Left ventricle myocardium superior (tissue), 1 donor: ENCODE data around the gene FAM89B. TPM values are rescaled to one million over a fixed set of nuclear protein-coding genes. Genes with fewer than 3 reads are reported as not detected.

Experiments used
- ATAC-seq: fragments of 200-7000 bp; cut with Tn5 transposase; one replicate; pipeline ENCODE4 v1.9.1; 2020; ENCODE audit warnings: mild to moderate bottlenecking, moderate library complexity
- DNase-seq: peaks from one replicate; pipeline ENCODE4 v3.0.0-alpha.2; 2020
- intact Hi-C: fragments of 100-400 bp; cut with micrococcal nuclease; formaldehyde crosslinking; loops from one replicate; pipeline ENCODE4 v1.11.0; 2022
- total RNA-seq: library from RNA; stranded (reverse); fragmentation: NEBNext Ultra II Directional; extraction: Animal tissue kit (Norgen Biotek cat#: 25700); gene quantifications from one replicate; pipeline ENCODE4 v1.2.1, GENCODE V29; 2021
- donor health status: DM: no; HTN: yes; CAD: no; lungs with severe emphysema.

The FAM89B gene
- total RNA-seq, 1 donor from 2014 or later: 39.3 TPM

DNA sequence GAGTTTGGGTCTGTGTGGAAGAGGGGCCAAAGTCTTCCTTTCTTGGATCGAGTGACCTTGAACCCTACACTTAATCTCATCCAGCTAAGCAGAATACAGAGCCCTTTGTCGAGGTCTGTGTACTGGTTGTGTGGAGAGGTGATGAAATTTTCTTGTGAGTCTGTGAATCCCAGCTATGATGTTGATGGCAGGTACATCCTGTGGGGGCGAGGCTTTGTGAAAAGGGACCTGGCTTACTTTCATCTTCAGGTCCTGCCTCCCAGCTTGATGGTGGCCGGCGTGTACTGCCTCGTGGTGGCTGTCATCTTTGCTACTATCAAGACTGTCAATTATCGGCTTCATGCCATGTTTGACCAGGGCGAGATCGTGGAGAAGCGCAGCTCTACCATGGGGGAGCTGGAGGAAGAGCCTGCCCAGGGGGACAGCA, 44.2 kb downstream of the FAM89B start:
- no peak for ATAC-seq
- intact Hi-C loops: no loop called here
- DNase-seq: no peak

DNA sequence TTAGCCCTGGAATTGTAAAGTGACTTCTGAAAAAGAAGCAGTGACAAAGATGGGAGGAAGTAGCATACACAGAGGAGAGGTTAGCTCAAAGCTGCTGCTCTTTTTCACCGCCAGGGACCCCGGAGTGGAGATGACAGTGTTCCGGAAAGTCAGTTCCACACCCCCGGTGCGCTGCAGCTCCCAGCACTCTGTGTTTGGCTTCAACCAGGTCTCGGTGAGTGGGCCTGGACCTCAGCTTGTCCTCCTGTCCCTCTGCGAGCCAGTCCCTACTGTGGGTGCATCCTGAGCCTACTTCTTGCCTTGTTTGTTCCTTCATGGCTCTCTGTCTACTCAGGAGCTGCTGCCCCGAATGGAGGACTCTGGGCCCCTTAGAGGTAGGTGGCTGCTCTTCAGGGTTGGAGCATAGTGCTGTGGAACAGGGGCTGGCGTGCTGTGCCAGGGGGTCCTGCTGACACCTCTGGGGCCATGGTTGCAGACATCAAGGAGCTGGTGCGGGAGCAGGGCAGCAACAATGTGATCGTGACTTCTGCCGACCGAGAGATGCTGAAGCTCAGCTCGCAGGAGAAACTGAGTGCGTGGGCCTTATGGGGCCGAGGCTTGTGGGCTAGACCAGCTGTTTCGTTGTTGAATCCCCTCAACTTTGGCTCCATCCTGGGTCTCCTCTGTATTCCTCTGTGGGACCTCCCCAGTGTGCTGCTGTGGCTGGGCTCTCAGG, 45.0 kb downstream of the FAM89B start:
- intact Hi-C loops: no loop called here
- no peak for DNase-seq
- no peak for ATAC-seq

DNA sequence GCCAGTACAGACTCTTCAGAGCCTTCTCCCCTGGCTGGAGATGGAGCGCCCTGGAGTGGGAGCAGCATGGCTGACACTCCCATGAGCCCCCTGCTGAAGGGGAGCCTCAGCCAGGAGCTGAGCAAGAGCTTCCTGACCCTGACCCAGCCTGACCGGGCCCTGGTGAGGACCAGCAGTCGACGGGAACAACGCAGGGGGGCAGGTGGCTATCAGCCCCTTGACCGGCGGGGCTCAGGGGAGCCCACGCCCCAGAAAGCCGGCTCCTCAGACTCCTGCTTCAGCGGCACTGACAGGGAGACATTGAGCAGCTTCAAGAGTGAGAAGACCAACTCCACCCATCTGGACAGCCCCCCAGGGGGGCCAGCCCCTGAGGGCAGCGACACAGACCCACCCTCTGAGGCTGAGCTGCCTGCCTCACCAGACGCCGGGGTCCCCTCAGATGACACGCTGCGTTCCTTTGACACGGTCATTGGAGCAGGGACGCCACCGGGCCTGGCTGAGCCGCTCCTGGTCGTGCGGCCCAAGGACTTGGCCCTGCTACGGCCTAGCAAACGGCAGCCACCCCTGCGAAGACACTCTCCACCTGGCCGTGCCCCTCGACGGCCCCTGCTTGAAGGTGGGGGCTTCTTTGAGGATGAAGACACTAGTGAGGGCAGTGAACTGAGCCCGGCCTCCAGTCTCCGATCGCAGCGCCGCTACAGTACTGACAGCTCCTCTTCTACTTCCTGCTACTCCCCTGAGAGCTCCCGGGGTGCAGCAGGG, 45.8 kb downstream of the FAM89B start:
- intact Hi-C loops: no loop called here
- DNase-seq: no peak
- no peak for ATAC-seq

DNA sequence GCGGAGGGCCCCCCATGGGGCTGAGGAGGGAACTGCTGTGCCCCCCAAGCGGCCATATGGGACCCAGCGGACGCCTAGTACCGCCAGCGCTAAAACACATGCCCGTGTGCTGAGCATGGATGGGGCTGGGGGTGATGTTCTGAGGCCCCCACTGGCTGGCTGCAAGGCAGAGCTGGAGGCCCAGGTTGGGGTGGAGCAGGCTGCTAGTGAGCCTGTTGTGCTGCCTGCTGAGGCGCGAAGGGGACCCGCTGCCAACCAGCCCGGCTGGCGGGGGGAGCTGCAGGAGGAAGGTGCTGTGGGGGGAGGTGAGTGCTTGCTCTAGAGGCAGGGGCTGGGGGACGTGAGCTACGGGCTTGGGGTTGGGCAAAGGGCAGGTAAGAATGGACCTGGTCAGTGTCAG, 46.4 kb downstream of the FAM89B start:
- ATAC-seq (no peak), DNase-seq (peak; percentile 21)
- intact Hi-C loops: no loop called here

DNA sequence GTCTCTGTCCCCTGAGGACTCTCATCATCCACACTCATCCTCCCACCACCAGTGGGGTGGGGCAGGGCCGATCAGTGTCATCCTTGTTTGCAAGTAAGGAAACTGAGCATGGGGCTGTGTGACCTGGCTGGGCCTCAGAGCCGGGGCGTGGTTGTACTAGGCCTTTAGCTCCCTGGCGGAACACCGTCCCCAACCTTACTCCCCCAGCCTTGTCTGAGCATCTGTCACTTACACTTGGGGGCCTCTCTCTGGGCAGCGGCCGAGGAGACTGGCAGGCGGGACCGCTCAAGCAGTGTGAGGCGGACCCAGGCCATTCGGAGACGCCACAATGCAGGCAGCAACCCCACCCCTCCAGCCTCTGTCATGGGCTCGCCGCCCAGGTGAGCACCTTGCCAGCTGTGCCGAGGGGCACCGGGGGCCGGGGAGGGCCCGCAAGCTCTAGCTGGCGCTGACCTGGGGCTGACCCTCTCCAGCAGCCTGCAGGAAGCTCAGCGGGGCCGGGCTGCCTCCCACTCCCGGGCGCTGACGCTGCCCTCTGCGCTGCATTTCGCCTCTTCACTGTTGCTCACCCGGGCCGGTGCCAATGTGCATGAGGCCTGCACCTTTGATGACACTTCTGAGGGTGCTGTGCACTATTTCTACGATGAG, 47.1 kb downstream of the FAM89B start:
- DNase-seq (peak; percentile 31), ATAC-seq (no peak)
- intact Hi-C loops: no loop called here

DNA sequence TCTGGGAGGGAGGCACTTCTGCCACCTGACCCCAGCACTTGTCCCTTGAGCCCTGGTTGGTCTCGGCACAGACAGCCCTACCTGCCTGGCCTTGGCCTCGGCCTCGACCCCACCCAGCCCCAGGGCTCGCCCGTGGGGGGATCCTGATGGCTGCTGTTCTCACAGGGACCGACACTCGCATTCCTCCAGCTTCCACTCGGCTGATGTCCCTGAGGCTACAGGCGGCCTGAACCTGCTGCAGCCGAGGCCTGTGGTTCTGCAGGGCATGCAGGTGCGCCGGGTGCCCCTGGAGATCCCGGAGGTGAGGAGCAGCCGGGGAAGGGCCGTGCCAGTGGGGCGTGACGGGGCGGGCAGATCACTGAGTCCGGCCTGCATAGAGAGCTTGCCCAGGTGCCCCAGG, 48.3 kb downstream of the FAM89B start:
- intact Hi-C loops: no loop called here
- ATAC-seq (no peak), DNase-seq (peak; percentile 30)

DNA sequence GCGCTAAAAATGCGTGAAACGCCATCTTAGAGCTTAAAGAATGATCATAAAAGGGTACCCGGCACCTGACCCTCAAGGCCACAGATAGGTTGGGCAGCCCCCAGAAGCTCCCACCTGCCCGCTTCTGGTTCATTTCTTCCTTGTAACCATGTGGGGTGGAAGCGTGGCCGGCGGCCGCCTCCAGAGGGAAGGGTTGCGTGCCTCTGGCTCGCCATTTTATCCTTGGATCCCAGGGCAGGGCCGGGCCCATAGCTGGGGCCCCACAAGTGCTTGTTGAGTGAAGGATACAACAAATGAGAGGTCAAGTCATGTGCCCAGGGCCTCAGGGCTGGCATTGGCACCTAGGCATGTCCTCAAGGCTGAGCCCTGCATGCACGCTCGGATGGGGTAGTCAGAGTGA, 49.1 kb downstream of the FAM89B start:
- intact Hi-C loops: no loop called here
- DNase-seq: peak; percentile 23
- no peak for ATAC-seq

DNA sequence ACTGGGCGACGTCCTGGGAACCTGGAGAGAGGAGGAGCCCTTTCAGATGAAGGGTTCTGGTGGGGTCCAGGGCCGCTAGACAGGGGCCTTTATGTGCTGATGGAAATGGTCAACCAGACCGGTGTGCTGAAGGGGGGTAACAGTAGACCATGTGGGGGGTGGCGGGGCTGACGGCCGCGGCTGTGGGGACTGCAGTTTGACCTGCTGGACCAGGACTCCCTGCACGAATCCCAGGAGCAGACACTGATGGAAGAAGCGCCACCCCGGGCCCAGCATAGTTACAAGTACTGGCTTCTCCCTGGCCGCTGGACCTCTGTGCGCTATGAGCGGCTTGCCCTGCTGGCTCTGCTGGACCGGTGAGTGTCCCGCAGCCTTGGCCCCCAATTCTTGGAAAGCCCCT, 49.7 kb downstream of the FAM89B start:
- intact Hi-C loops: no loop called here
- peak; percentile 26 for DNase-seq

DNA sequence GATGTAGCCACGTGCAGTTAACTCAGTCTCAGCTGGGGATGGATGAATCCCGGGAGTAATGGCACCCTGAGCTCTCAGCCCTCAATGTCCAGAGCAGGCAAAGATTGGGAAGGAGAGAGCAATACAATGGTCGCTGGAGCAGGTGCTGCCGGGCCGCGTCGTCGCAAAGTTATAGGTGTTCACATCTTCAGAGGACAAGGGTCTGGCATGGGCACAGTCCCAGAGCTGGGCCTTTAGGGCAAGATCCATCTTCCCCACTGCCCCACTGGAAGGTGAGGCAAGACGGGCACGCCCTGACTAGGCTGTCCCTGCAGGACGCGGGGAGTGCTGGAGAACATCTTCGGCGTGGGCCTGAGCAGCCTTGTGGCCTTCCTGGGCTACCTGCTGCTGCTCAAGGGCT, 50.8 kb downstream of the FAM89B start:
- ATAC-seq (no peak), DNase-seq (peak; percentile 22)
- intact Hi-C loops: no loop called here

More for the DNA sequence above, 49.7 kb downstream of the FAM89B start:
- ATAC-seq: no peak

Other genes with a start within 250 kb of the FAM89B start
- 53.9 TPM for gene DPF2, start 238.7 kb upstream of the FAM89B start, total RNA-seq
- gene TIGD3, start 217.8 kb upstream of the FAM89B start, total RNA-seq: 0.97 TPM
- gene SLC25A45, start 189.9 kb upstream of the FAM89B start, total RNA-seq: 4.6 TPM
- 9.7 TPM for gene FRMD8, start 185.9 kb upstream of the FAM89B start, total RNA-seq
- gene NEAT1, start 149.7 kb upstream of the FAM89B start, total RNA-seq: 508 TPM
- 7,191 TPM for gene MALAT1, start 73.5 kb upstream of the FAM89B start, total RNA-seq
- gene SCYL1, start 47.5 kb upstream of the FAM89B start, total RNA-seq: 60.4 TPM
- gene LTBP3, start 14.2 kb upstream of the FAM89B start, total RNA-seq: 77.5 TPM
- gene ZNRD2, start 2.1 kb upstream of the FAM89B start, total RNA-seq: 25.0 TPM
- 57.3 TPM for gene EHBP1L1, start 3.5 kb downstream of the FAM89B start, total RNA-seq
- 0.94 TPM for gene KCNK7, start 23.3 kb downstream of the FAM89B start, total RNA-seq
- 39.0 TPM for gene MAP3K11, start 41.7 kb downstream of the FAM89B start, total RNA-seq
- gene PCNX3, start 43.2 kb downstream of the FAM89B start, total RNA-seq: 11.8 TPM
- 32.0 TPM for gene SIPA1, start 65.6 kb downstream of the FAM89B start, total RNA-seq
- gene RELA, start 90.4 kb downstream of the FAM89B start, total RNA-seq: 40.1 TPM
- gene KAT5, start 139.7 kb downstream of the FAM89B start, total RNA-seq: 50.1 TPM
- gene RNASEH2C, start 148.3 kb downstream of the FAM89B start, total RNA-seq: 42.4 TPM
- 6.7 TPM for gene AP5B1, start 208.4 kb downstream of the FAM89B start, total RNA-seq
- not detected for gene OVOL1, start 214.5 kb downstream of the FAM89B start, total RNA-seq